OCI-M2 (cell line): ENCODE data around the gene ROBO1.
"Not testable (repeated sequence)": the region's sequence is repeated elsewhere in the genome, so short reads cannot be mapped to it uniquely, and the experiment has no call there.

ENCODE experiments used
- DNase-seq: peaks from one replicate; lab custom pipeline; 2025; ENCODE audit not compliant: unreplicated experiment; lab: John Stamatoyannopoulos, UW

ROBO1 gene

DNA sequence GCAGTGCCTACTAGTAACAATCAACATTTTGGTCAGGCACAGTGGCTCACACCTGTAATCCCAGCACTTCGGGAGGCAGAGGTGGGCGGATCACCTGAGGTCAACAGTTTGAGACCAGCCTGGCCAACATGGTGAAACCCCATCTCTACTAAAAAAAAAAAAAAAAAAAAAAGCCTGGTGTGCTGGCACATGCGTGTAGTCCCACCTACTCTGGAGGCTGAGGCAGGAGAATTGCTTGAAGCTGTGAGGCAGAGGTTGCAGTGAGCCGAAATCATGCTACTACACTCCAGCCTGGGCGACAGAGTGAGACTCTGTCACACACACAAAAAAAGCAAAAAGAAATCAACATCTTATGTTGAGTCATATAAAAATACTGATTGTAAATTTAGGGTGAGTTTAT lies 1043.4 kb downstream of the ROBO1 start:
- not testable (repeated sequence) for DNase-seq

DNA sequence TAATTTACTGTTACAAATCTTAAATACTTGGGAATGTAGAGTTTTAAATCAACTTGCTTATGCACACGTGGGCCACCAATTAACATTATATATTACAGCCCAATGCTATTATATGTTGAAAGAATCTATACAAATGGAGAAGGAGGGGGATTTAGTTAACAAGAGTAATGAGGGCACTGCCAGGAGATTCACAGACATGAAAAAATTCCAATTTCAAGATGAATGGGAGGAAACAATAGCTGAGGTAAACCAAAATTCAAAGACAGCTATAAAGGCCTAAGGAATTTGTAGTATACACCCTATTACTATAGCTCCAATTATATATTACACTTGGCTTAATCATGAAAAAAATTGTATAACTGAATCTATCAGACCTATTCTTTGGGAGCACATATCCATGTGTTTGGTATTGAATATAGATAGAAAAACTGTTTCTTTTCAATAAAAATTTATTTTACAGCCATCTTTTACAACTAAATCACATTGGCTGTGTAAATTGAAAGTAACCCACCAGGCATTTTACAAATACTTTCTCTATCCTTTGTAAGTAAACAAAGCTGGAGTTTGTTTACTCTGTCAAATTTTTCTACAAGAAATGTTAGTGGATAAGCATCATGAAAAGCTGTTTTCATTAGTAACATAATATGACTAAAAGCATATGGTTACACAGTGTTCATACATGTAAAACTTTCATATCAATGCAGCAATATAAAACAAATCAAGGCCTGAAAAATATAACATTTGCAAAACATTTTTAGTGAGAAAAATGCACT lies 1045.8 kb downstream of the ROBO1 start:
- no peak for DNase-seq

DNA sequence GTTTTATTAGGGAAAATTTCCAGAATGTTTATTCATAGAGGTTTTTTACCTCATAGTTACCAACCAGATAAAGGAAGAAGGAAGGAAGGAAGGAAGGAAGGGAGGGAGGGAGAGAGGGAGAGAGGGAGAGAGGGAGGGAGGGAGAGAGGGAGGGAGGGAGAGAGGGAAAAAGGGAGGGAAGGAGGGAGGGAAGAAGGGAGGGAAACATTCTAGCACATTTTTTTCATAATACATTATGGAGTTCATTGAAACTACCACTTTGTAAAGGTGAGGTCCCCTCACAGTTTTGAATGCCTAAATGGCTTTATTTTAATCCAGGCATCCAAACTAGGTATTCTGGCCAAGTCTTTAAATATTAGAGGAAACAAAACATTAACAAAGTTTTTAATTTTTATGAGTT lies 1049.1 kb downstream of the ROBO1 start:
- DNase-seq, result no peak

DNA sequence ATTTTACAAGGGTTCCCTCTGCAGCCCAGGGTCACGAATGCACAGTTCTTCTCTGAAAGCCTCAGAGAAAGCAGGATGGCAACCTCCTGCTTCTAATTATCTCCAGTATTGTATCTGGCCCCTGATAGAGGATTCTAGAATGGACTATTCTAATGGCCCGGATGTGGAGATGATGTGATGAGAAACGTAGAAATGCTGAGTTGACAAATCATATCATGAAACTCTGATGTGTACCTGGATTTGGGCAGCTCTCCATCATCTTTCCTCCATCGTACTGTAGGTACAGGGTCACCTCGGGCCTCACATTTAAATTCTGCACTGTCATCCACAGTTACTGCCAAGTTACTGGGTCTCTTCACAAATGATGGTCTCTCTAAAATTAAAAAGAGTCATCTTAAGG lies 1050.8 kb downstream of the ROBO1 start:
- no peak for DNase-seq

DNA sequence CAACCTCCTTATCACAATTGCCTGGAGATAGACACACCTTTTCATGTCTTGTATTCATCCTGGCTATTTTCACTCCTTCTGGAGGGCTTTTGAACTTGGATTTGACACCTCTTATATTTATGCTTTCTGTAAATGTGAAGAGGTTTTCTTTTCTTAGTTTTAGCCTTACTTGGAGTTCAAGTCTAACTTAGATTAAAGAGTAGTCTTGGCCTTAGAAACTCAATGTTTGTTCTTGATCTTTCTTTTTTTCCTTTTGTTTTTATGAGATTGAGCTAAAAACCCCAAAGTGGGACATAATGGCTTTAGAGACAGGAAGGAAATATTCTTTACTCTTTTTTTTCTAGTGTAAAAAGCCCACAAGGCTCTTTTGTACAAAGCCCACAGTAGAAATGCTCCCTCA lies 1054.9 kb downstream of the ROBO1 start:
- no peak for DNase-seq

DNA sequence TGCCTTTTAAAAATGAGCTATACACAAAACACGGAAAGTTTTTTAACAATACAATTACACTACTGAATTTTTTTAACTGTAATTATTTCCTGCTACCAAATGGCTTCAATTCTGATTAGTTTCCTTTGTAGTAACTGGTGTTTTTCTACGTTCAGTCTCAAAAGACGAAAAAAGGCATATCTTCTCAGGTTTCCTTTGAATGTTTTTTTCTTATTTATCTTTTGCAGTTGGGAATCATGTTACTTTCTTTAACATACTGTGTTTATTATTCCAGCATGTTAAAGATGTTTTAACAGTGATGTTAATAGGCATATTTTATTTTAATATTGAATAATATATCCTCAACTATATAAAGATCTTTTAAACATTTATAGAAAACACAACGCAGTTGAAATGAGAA lies 1055.5 kb downstream of the ROBO1 start:
- DNase-seq, result no peak

DNA sequence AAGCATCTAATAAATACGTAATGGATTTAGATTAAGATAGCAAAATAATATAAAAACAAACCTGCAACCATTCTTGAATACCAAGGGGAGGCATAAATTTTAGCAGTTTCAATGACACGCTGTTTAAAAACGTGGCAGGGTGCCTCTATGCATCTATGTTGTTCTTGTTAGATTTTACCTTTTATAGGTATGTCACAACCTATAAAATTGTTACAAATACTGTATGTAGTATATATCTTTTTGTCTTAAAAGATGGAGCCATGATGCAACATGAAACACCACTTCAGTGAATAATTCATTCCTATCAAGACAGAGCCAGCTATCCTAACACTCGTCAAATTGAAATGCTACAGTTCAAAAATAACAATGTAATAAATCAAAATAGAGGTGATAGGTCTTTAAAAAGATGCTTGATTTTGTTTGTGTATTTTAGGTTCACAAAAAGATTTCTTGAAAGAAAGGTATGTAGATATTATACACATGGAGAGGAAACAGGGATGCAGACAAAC lies 1059.2 kb downstream of the ROBO1 start:
- DNase-seq, result no peak

DNA sequence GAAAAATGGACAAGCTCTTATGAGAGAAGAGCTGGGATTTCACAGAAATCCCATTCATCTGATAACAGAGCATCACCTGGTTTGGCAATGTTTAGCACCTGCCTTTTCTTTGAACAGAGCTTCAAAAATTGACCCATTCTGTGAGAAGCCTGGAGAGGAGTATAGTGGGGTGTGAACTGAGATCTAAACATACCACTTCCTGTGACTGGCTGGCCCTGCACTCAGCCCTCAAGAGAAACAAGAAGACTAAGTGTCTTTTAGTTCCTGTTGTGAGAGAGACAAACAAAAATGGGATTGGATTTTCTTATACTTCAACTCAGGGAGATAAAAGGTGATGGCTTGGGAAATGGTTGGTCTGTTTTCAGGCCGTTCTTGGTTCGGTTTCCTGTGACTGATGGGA lies 1060.2 kb downstream of the ROBO1 start:
- DNase-seq, result no peak

DNA sequence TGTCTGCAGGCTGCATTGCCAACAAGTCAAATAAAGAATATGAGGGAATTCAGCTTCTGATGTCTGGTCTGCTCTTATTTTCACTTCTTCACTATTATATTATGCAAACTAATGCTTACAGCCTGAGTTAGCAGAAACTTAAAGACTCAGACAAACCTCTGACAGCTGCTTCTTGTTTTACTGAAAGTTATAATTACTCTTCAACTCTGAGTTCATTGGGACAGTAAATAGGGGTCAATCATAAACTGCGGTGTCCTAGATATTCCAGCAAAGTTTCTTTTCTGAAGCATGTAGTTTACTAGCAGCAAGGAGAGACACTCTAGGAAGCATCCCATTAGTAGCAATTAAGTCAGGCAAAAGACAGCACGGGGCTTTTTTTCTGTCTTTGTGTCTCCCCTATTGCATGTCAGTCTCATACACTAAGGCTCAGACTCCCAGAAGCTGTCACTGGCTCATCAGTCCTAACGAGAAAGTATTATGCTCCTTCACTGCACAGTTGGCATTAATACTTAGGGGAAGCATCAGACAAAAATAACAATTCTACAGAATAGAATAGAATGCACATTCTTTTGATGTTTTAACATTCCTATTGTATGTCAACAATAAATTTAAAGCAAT lies 1060.8 kb downstream of the ROBO1 start:
- DNase-seq, result no peak

DNA sequence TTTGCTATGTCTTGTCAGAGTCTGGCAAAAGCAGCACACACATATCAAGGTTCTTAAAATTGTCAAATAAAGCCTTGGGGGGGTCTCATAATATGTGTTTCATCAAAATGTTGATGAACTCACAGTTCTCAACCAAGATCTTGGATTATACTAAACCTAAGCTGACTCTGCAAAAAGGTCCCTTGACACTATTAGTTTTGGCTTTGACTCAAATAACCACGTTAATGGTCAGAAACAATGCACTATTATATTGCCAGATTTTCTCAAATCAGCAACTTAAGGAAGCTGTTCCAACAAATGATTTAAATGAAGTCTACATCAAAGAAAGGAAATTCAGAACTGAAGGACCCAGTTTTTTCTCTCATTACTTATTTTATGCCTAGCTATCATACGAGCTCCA lies 1063.9 kb downstream of the ROBO1 start:
- DNase-seq, result no peak

DNA sequence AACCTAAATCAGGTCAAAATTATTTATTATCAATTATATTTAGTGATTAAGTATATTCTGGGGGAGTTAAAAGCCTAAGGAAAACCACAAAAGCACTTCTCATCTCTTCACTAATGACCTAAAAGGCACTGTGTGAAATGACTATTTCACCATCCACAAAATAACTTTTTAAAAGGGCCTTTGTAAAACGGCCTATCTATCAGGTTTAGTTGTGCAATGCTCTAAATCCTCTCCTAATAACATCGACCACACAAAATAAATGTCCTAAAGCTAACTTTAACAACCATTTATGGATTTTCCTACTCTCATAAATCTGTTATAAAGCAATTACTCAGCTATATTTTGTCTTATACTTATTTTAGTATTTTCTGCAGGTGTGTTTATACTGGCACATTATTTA lies 1066.3 kb downstream of the ROBO1 start:
- no peak for DNase-seq

DNA sequence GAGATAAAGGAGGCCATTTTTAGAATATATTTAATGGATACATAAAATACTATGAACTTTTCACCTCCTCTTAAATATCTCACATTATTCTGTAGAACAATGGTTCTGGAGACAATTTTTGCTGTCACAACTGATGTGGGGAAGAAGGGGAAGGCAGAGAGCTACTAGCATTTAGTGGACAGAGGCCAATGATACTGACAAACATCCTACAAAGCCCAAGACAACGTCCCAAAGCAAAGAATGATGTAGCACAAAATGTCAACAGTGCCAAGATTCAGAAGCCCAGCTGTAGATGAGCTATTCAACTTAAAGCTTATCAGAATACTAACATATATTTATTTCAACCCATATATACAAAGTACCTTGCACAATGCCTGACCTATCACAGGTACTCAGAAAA lies 1069.4 kb downstream of the ROBO1 start:
- no peak for DNase-seq

DNA sequence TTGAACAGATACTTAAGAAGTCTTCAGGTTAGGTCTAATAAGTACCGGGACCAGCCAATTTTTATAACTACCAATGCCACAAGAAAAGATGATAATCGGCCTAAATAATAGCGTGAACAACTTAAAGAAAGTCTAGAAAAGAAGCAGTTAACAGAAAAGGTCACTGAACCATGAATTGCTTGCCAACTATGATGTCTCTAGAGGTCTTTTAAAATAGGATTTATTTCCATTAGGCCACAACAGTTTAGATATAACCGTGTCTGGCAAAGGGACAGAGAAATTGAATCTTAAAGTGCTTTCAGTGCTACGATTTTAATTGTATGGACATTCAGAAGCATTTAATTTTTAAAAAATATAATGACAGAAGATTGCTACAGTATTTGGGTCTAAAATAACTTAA lies 1070.4 kb downstream of the ROBO1 start:
- no peak for DNase-seq

DNA sequence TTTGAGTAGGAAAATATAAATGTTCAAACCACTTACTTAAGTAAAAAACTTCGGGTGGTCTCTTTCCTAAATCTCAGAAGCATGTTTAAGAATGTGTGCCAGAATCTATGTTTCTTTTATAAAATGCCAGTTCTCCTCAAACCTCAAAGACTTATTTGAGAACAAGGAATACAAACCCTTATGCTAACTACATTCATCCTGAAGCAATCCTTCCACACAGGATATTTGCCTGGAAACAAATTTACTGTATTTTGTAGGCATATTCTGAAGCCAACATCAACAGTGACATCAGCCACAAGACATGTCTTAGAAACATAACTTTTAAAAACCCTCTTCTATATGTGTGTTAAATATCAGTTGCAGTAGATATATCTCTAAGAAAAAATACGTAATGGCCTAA lies 1077.0 kb downstream of the ROBO1 start:
- no peak for DNase-seq

DNA sequence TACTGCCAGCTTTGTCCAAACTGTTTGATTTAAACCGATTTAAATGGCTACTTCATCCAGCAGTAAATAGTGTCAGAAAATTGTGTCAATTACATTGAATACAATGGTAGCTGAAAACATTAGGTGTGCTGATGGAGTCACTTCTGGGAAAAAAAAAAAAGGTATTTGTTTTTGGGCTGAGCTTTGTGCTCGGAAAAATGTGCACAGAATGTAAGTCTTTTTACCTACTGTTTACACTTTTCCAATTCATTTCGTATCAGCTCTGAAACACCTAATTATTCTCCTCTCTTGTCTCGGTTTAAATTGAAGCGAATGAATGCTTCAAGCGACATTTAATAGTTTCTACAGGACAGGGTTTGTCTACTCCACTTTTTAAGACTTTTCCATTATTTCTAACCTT lies 1078.4 kb downstream of the ROBO1 start:
- DNase-seq, result no peak

DNA sequence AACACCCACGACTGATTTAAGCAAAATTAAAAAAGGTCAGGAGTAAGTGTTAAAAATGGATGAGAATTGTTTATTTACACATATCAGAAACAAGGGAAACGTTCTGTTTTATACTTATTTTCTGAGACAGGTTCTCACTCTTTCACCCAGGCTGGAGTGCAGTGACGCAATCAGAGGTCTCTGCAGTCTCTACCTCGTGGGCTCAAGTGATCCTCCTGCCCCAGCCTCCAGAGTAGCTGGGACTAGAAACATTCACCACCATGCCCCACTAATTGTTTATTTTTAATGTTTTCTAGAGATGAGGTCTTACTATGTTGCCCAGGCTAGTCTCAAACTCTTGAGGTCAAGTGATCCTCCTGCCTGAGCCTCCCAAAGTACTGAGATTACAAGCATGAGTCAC lies 1080.3 kb downstream of the ROBO1 start:
- no peak for DNase-seq

DNA sequence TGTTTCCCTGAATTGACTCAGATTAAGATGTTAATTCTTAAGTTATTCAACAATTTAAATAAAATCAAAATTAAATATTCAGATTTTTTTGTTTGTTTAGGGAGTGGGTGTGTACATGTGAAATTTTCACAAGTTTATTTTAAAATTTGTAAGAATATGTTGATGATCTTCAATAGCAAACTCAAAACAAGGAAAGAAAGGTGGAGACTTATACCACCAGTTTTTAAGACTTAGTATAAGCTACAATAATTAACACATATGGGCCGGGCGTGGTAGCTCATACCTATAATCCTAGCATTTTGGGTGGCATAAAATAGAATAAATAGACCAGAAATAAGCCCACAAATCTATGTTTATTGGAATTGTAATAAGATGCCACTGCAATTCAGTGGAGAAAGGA lies 1084.5 kb downstream of the ROBO1 start:
- no peak for DNase-seq

DNA sequence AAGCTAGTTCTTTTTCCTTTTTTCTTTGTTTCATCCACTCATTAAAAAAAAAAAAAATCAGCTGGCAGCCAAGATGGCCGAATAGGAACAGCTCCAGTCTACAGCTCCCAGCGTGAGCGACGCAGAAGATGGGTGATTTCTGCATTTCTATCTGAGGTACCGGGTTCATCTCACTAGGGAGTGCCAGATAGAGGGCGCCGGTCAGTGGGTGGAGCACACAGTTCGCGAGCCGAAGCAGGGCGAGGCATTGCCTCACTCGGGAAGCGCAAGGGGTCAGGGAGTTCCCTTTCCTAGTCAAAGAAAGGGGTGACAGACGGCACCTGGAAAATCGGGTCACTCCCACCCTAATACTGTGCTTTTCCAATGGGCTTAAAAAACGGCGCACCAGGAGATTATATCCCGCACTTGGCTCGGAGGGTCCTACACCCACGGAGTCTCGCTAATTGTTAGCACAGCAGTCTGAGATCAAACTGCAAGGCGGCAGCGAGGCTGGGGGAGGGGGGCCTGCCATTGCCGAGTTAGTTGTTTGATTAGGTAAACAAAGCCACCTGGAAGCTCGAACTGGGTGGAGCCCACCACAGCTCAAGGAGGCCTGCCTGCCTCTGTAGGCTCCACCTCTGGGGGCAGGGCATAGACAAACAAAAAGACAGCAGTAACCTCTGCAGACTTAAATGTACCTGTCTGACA lies 1092.5 kb downstream of the ROBO1 start:
- DNase-seq, result not testable (repeated sequence)

DNA sequence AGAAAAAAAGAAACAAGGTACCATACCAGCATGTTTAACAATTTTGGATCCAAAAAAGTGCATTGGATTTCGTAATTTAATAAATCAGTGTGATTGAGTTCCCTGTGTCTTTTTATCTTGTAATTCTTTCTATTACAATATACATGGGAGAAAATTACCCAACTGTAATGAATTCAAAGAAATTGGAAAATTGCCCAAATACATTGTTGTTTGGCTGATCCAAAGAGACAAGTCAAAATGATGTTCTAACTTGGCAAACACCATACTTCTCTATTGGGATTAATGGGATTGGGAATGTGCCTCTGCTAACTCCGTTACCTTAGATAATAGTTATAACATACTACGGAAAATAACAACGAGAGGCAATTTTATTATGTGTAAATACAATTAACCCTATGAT lies 1097.1 kb downstream of the ROBO1 start:
- DNase-seq, result no peak

DNA sequence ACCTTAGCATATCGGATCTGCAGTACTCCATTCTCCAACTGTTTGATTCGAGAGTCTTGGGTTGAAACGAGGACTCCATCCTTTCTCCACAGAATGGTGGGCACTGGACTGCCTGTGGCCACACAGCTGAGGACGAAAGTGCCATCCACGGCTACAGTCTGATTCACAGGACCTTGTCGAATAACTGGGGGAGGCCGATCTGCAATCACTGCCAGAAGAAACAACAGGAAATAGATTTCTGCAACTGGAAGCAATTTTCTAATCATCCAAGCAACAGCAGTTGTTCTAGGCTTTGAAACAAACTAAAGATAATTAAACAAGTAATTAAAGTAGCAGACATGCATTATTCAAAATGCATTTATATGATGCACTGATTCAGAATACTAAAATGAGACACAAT lies 1097.7 kb downstream of the ROBO1 start:
- DNase-seq, result no peak

DNA sequence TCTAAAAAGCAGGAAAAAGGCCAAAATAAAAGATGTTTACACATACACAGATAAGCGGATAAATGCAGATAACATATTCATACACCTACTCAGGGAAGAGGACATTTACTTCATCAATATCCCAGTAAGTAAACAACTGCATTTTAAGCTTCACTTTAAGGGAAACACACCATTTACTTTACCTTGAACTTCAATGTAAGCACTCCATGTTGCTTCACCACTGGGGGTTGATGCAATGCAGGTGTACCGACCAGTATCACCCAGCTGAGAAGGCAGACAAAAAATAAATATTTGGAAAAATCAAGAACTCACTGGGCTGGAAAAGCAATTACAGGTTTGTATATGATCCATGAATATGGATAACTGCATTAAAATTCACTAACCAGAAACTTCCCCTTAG lies 1099.5 kb downstream of the ROBO1 start:
- no peak for DNase-seq

DNA sequence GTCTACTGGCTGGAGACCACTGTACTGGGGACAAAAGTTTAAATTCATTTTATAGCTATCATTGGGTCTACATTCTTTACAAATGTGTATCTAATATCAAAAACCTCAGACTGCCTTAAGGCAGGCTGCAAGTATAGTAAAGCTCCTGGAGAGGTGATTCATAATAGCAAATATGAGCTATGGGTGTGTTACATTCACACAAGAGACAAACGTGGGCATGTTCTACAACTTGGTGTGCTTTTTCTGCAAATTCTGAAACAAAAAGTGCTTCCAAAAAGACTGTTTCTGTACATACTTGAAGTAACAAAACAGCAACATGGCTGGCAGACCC lies 1101.4 kb downstream of the ROBO1 start:
- DNase-seq, result no peak
